Stimulated activated CD8-positive, alpha-beta memory T cell treated with anti-CD3 and anti-CD28 coated beads, Interleukin-2, amount 100 ng/mL, for 48 hours (primary cell): ENCODE measurements around the gene DOK5.

ENCODE experiments used
- DNase-seq, 2 donors: peaks; one replicate each; pipeline ENCODE4 v3.0.0-alpha.2; 2020; ENCODE audit warnings: low read depth in 2 of 2

Gene DOK5

GRCh38 chr20:54692168-54692887 lies 216.9 kb downstream of the DOK5 start:
- no peak for DNase-seq

GRCh38 chr20:54694516-54694915 lies 219.1 kb downstream of the DOK5 start:
- DNase-seq = no peak

- DNase-seq = no peak
Measured at GRCh38 chr20:54698373-54698772, 223.0 kb downstream of the DOK5 start.
